Keratinocyte (primary cell): ENCODE data around the gene BRI3BP. TPM values are rescaled to one million over a fixed set of nuclear protein-coding genes. Genes with fewer than 3 reads are reported as not detected.

Source experiments
- DNase-seq: peaks from one replicate; pipeline ENCODE4 v3.0.0-alpha.2; 2011; ENCODE audit warnings: low read depth, missing footprints, low spot score
- FAIRE-seq: peaks from 2 replicates; lab custom pipeline; 2011; peaks lifted over from hg19 to GRCh38; lab: Jason Lieb, UNC
- H2AFZ ChIP-seq: 2 replicates; pipeline ENCODE4 v1.6.0; 2012; ENCODE audit warnings: low read length, control low read depth, inconsistent platforms; ENCODE audit not compliant: control insufficient read depth
- H3K27ac ChIP-seq: 2 replicates; pipeline ENCODE4 v1.5.1; 2011; ENCODE audit warnings: low read length; ENCODE audit not compliant: control insufficient read depth, insufficient read depth
- H3K27me3 ChIP-seq: 3 replicates; pipeline ENCODE4 v1.6.0; 2011; ENCODE audit warnings: low read length; ENCODE audit not compliant: control insufficient read depth, insufficient read depth; ENCODE audit errors: extremely low read depth
- H3K36me3 ChIP-seq, 2 experiments: 2 replicates in 1 of 2; 3 replicates in 1 of 2; pipeline ENCODE4 v1.5.1; 2011; ENCODE audit warnings: low read length in 2 of 2, mild to moderate bottlenecking in 1 of 2; ENCODE audit not compliant: control insufficient read depth in 2 of 2, insufficient read depth in 2 of 2; ENCODE audit errors: extremely low read depth in 1 of 2
- H3K4me1 ChIP-seq: 3 replicates; pipeline ENCODE4 v1.5.1; 2011; ENCODE audit warnings: low read length; ENCODE audit not compliant: control insufficient read depth, insufficient read depth; ENCODE audit errors: extremely low read depth
- H3K4me2 ChIP-seq: 3 replicates; pipeline ENCODE4 v1.6.0; 2011; ENCODE audit warnings: low read depth, low read length; ENCODE audit not compliant: control insufficient read depth, insufficient read depth; ENCODE audit errors: extremely low read depth
- H3K4me3 ChIP-seq, 3 experiments: fragments of 200-600 bp in 1 of 3; sonication (generic) in 1 of 3; 2 replicates in 2 of 3; 3 replicates in 1 of 3; pipeline ENCODE4 v1.5.1; 2011 to 2016; ENCODE audit warnings: low read length in 3 of 3, mild to moderate bottlenecking in 3 of 3, control low read depth in 2 of 3, inconsistent platforms in 1 of 3, low read depth in 1 of 3, mixed read lengths in 1 of 3, mixed run types in 1 of 3, moderate library complexity in 1 of 3; ENCODE audit not compliant: control insufficient read depth in 2 of 3, insufficient read depth in 2 of 3; ENCODE audit errors: extremely low read depth in 1 of 3
- H3K79me2 ChIP-seq: 2 replicates; pipeline ENCODE4 v1.6.0; 2012; ENCODE audit warnings: low read length; ENCODE audit not compliant: control insufficient read depth, insufficient read depth
- H3K9ac ChIP-seq: 3 replicates; pipeline ENCODE4 v1.6.0; 2011; ENCODE audit warnings: low read length; ENCODE audit not compliant: control insufficient read depth, insufficient read depth; ENCODE audit errors: extremely low read depth
- H3K9me1 ChIP-seq: 3 replicates; pipeline ENCODE4 v1.6.0; 2011; ENCODE audit warnings: low read length; ENCODE audit not compliant: control insufficient read depth, insufficient read depth; ENCODE audit errors: extremely low read depth
- H3K9me3 ChIP-seq: 2 replicates; pipeline ENCODE4 v1.5.1; 2012; ENCODE audit warnings: low read depth, low read length; ENCODE audit not compliant: control insufficient read depth
- H4K20me1 ChIP-seq: 3 replicates; pipeline ENCODE4 v1.6.0; 2011; ENCODE audit warnings: low read length; ENCODE audit not compliant: control insufficient read depth, insufficient read depth; ENCODE audit errors: extremely low read depth
- CTCF ChIP-seq, 3 experiments: IDR thresholded peaks in 1 of 3; conservative IDR thresholded peaks in 1 of 3; optimal IDR thresholded peaks in 1 of 3; 2 replicates in 2 of 3; 3 replicates in 1 of 3; pipeline versions ENCODE3 to v1.5.1; 2011; ENCODE audit warnings: low read length in 3 of 3, mild to moderate bottlenecking in 3 of 3, moderate library complexity in 2 of 3, control low read depth in 1 of 3, inconsistent platforms in 1 of 3; ENCODE audit not compliant: insufficient read depth in 2 of 3; ENCODE audit errors: extremely low read depth in 1 of 3
- EZH2 ChIP-seq: IDR thresholded peaks from one replicate; pipeline ENCODE4 v1.6.1; 2012; ENCODE audit warnings: inconsistent platforms, mild to moderate bottlenecking, low read length, moderate library complexity
- dilution Hi-C: fragments of 300-500 bp; cut with MboI; formaldehyde crosslinking; loops from one replicate; pipeline ENCODE4 v1.7.0; 2020; ENCODE audit warnings: low sequenced_read_pairs; ENCODE audit not compliant: extremely low pct_ligation_motif_present
- polyA plus RNA-seq, 5 experiments: library from polyadenylated mRNA; depleted of rRNA in 3 of 5; stranded (reverse) in 3 of 5; stranded (forward) in 1 of 5; unstranded in 1 of 5; fragments of >200 nt; gene quantifications; 1 replicate in 1 of 5; 2 replicates in 3 of 5; 3 replicates in 1 of 5; pipeline versions ENCODE4 v1.2.1 to v1.2.3, GENCODE V29; 2011 to 2012; ENCODE audit warnings: missing spikeins in 2 of 5, low read depth in 1 of 5, low replicate concordance in 1 of 5

BRI3BP gene
- polyA plus RNA-seq, 1 donor (not counting 4 experiments of a cell fraction or from before 2014, with no cell fraction given): 11.6 TPM

- no peak overlapping the region for H3K9ac ChIP-seq
- no peaks in the 10 kb centered on the region for H3K27me3 ChIP-seq
- no peak overlapping the region for H3K27ac ChIP-seq
- H3K36me3 ChIP-seq: peaks cover 32 to 33% of the 10 kb centered on the region in 2 experiments
- no peaks in the 10 kb centered on the region for H4K20me1 ChIP-seq
- no peak overlapping the region for H3K4me3 ChIP-seq
- H2AFZ ChIP-seq: no peak overlapping the region
- no peaks in the 10 kb centered on the region for H3K4me1 ChIP-seq
- FAIRE-seq (no peak), DNase-seq (no peak)
- no peaks in the 10 kb centered on the region for H3K9me3 ChIP-seq
- H3K9me1 ChIP-seq: no peaks in the 10 kb centered on the region
- TF ChIP-seq EZH2: no peak
- TF ChIP-seq CTCF (optimal IDR thresholded peaks at IDR 0.05 in 1 of 3, IDR thresholded peaks at IDR 0.05 in 1 of 3, conservative IDR thresholded peaks at IDR 0.05 in 1 of 3; ENCODE audit: extremely low read depth in 1 of 3, insufficient read depth in 2 of 3, low read length in 3 of 3): no peak
- no peaks in the 10 kb centered on the region for H3K79me2 ChIP-seq
- dilution Hi-C loops: no loop called here
- H3K4me2 ChIP-seq: no peak overlapping the region
Measured at GRCh38 chr12:124952295-124952694, 41.1 kb upstream of the BRI3BP start.

- H3K36me3 ChIP-seq: peaks cover 27 to 30% of the 10 kb centered on the region in 2 experiments
- H2AFZ ChIP-seq: no peak overlapping the region
- H3K4me2 ChIP-seq: no peak overlapping the region
- TF ChIP-seq CTCF (optimal IDR thresholded peaks at IDR 0.05 in 1 of 3, IDR thresholded peaks at IDR 0.05 in 1 of 3, conservative IDR thresholded peaks at IDR 0.05 in 1 of 3; ENCODE audit: extremely low read depth in 1 of 3, insufficient read depth in 2 of 3, low read length in 3 of 3) (no peak), EZH2 (no peak)
- no peaks in the 10 kb centered on the region for H3K4me1 ChIP-seq
- DNase-seq (no peak), FAIRE-seq (no peak)
- dilution Hi-C loops: no loop called here
- no peaks in the 10 kb centered on the region for H3K27me3 ChIP-seq
- no peaks in the 10 kb centered on the region for H3K9me1 ChIP-seq
- H4K20me1 ChIP-seq: no peaks in the 10 kb centered on the region
- no peak overlapping the region for H3K27ac ChIP-seq
- no peaks in the 10 kb centered on the region for H3K9me3 ChIP-seq
- no peak overlapping the region for H3K4me3 ChIP-seq
- H3K79me2 ChIP-seq: no peaks in the 10 kb centered on the region
- H3K9ac ChIP-seq: no peak overlapping the region
Measured at GRCh38 chr12:124952801-124953200, 40.6 kb upstream of the BRI3BP start.
